ENCODE measurements around the gene PRKN.

PRKN gene

DNA sequence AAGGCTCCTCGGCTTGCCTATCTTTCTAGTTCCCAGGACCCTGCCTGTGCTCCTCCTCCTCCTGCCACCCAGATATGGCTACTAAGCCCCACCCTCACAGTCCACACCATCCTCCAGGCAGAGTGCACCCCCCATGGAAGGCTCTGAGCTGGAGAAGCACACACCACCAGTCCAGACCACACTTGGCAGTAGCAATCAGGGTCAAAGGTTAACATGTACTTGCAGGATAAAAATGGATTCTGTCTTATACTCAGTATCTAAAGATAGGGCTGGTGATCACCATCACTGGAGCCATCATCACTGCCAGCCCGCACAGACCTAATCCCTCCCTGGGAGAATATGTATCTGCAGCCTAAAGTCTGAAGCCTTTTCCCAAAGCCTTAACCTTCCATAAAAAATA, 83.4 kb downstream of the PRKN start:
- H4K20me1 ChIP-seq (ENCODE audit: insufficient read depth, low read length): no peaks in the 10 kb centered on the region
- no peak overlapping the region for H3K27ac ChIP-seq (ENCODE audit: low read length)
- no peaks in the 10 kb centered on the region for H3K4me1 ChIP-seq (ENCODE audit: low read length)
- H3K9me3 ChIP-seq (replicated peaks; ENCODE audit: insufficient read depth, low read length): no peaks in the 10 kb centered on the region
- H3K79me2 ChIP-seq (ENCODE audit: low read length): no peaks in the 10 kb centered on the region
- H3K4me2 ChIP-seq (ENCODE audit: low read depth, low read length): no peak overlapping the region
- no peaks in the 10 kb centered on the region for H3K9me2 ChIP-seq (replicated peaks; ENCODE audit: insufficient read depth, low read length)
- no peak overlapping the region for H3K9ac ChIP-seq (ENCODE audit: low read length)
- H3F3A ChIP-seq (ENCODE audit: insufficient read depth, low read length): no peaks in the 10 kb centered on the region
- H3K36me3 ChIP-seq (replicated peaks; ENCODE audit: insufficient read depth, low read length): no peaks in the 10 kb centered on the region
- H3K27me3 ChIP-seq (replicated peaks; ENCODE audit: insufficient read depth, low read length): no peaks in the 10 kb centered on the region
- DNase-seq: no peak
- TF ChIP-seq, protein P1, sequence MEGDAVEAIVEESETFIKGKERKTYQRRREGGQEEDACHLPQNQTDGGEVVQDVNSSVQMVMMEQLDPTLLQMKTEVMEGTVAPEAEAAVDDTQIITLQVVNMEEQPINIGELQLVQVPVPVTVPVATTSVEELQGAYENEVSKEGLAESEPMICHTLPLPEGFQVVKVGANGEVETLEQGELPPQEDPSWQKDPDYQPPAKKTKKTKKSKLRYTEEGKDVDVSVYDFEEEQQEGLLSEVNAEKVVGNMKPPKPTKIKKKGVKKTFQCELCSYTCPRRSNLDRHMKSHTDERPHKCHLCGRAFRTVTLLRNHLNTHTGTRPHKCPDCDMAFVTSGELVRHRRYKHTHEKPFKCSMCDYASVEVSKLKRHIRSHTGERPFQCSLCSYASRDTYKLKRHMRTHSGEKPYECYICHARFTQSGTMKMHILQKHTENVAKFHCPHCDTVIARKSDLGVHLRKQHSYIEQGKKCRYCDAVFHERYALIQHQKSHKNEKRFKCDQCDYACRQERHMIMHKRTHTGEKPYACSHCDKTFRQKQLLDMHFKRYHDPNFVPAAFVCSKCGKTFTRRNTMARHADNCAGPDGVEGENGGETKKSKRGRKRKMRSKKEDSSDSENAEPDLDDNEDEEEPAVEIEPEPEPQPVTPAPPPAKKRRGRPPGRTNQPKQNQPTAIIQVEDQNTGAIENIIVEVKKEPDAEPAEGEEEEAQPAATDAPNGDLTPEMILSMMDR (IDR thresholded peaks at IDR 0.05; ENCODE audit: low read length): no peak
- TF ChIP-seq EZH2phosphoT487 (IDR thresholded peaks at IDR 0.05; ENCODE audit: low read length): no peak
- TF ChIP-seq EZH2 (optimal IDR thresholded peaks at IDR 0.05; ENCODE audit: low read depth, low read length): no peak
- H3K4me3 ChIP-seq (ENCODE audit: low read length): no peak overlapping the region
- H2AFZ ChIP-seq (ENCODE audit: low read length): no peak overlapping the region

DNA sequence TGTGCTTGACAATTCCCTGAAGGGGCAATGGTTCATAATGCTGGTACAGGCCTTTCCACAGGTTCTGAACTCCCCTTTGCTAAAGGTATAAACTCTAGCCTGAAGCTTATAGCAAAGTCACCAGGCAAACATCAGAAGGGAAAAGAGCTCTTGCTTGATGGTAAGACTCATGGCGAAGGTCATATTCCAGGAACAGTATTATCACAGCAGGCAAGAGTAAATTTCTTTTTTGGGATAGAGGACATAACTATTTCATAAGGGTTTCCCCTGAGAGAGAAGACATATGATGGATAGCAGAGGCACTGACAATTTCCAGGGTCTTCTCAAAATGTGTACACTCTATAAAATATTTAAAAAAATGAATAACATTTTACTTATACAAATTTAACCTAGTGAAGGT, 86.8 kb downstream of the PRKN start:
- Histone ChIP-seq H2AFZ (ENCODE audit: low read length) (no peak overlapping the region), H3K9ac (ENCODE audit: low read length) (no peak overlapping the region), H4K20me1 (ENCODE audit: insufficient read depth, low read length) (no peaks in the 10 kb centered on the region), H3K4me3 (ENCODE audit: low read length) (no peak overlapping the region), H3K9me3 (replicated peaks; ENCODE audit: insufficient read depth, low read length) (no peaks in the 10 kb centered on the region), H3K79me2 (ENCODE audit: low read length) (no peaks in the 10 kb centered on the region), H3K4me1 (ENCODE audit: low read length) (no peaks in the 10 kb centered on the region), H3K27ac (ENCODE audit: low read length) (no peak overlapping the region), H3K4me2 (ENCODE audit: low read depth, low read length) (no peak overlapping the region), H3K27me3 (replicated peaks; ENCODE audit: insufficient read depth, low read length) (no peaks in the 10 kb centered on the region), H3K9me2 (replicated peaks; ENCODE audit: insufficient read depth, low read length) (no peaks in the 10 kb centered on the region), H3K36me3 (replicated peaks; ENCODE audit: insufficient read depth, low read length) (no peaks in the 10 kb centered on the region), H3F3A (ENCODE audit: insufficient read depth, low read length) (no peaks in the 10 kb centered on the region)
- no peak for DNase-seq
- TF ChIP-seq EZH2 (optimal IDR thresholded peaks at IDR 0.05; ENCODE audit: low read depth, low read length) (no peak), EZH2phosphoT487 (IDR thresholded peaks at IDR 0.05; ENCODE audit: low read length) (no peak)
- TF ChIP-seq, protein P1 (IDR thresholded peaks at IDR 0.05; ENCODE audit: low read length): no peak

DNA sequence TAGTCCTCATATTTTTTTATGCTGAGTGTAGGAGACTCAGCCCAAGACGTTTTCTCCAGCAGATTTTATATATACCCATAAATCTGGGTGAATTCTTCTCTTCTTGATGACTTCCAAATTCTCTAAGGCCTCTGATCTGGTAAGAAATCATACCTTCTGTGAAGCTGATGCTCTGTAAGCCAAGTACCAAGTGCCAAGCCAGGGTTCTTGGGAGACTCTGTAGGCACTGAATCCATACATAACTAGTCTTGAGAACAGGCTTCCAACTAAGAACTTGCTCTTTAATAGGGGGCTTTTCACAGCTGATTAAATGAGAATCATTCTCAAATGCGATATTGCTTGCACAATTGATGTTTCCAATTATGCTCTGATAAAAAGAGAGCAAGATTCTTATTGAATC, 87.6 kb downstream of the PRKN start:
- TF ChIP-seq, protein P1 (IDR thresholded peaks at IDR 0.05; ENCODE audit: low read length): no peak
- TF ChIP-seq EZH2phosphoT487 (IDR thresholded peaks at IDR 0.05; ENCODE audit: low read length) (no peak), EZH2 (optimal IDR thresholded peaks at IDR 0.05; ENCODE audit: low read depth, low read length) (no peak)
- Histone ChIP-seq H3K9me2 (replicated peaks; ENCODE audit: insufficient read depth, low read length) (no peaks in the 10 kb centered on the region), H3K79me2 (ENCODE audit: low read length) (no peaks in the 10 kb centered on the region)

More for the DNA sequence above, 87.6 kb downstream of the PRKN start:
- DNase-seq: no peak
- H3K9ac ChIP-seq (ENCODE audit: low read length): no peak overlapping the region
- H3K4me2 ChIP-seq (ENCODE audit: low read depth, low read length): no peak overlapping the region
- no peaks in the 10 kb centered on the region for H3K27me3 ChIP-seq (replicated peaks; ENCODE audit: insufficient read depth, low read length)
- no peak overlapping the region for H3K4me3 ChIP-seq (ENCODE audit: low read length)
- no peaks in the 10 kb centered on the region for H3K4me1 ChIP-seq (ENCODE audit: low read length)
- no peaks in the 10 kb centered on the region for H4K20me1 ChIP-seq (ENCODE audit: insufficient read depth, low read length)
- H3F3A ChIP-seq (ENCODE audit: insufficient read depth, low read length): no peaks in the 10 kb centered on the region
- H2AFZ ChIP-seq (ENCODE audit: low read length): no peak overlapping the region
- no peak overlapping the region for H3K27ac ChIP-seq (ENCODE audit: low read length)
- H3K9me3 ChIP-seq (replicated peaks; ENCODE audit: insufficient read depth, low read length): no peaks in the 10 kb centered on the region
- no peaks in the 10 kb centered on the region for H3K36me3 ChIP-seq (replicated peaks; ENCODE audit: insufficient read depth, low read length)
